Measurements from ENCODE around the gene FAM221A.
"Not testable (repeated sequence)": the region's sequence is repeated elsewhere in the genome, so short reads cannot be mapped to it uniquely, and the experiment has no call there.

Gene FAM221A, protein sequence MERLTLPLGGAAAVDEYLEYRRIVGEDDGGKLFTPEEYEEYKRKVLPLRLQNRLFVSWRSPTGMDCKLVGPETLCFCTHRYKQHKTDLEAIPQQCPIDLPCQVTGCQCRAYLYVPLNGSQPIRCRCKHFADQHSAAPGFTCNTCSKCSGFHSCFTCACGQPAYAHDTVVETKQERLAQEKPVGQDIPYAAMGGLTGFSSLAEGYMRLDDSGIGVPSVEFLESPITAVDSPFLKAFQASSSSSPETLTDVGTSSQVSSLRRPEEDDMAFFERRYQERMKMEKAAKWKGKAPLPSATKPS

DNA sequence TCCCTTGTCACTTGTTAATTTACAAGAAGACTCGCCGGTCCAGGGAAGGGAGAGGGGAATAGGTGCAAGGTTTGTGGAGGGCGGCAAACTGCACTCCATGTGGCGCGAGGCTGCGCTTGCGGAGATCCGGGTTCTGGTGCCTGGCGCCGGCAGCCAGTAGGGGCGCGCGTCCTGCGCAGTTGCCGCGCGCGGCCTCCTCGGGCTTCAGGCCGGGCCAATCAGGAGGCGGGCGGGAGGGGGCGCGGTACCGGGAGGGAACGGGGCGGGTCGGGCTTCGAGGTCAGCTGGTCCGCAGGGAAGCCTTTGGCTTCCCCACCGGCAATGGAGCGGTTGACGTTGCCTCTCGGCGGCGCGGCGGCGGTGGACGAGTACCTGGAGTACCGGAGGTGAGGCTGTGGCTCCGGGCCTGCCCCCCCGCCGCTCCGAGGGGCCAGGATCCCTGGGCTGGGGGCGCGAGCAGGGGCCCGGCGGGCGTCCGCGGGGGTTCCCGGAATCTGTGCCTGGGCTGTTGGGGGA is at the start of gene FAM221A:
FAM221A (plus strand) TSS at position 302 of the 516 bp plus-strand sequence; CDS start at position 322, 20 bp downstream.
- peak; percentile 69 for DNase-seq (ENCODE audit: low spot score)

DNA sequence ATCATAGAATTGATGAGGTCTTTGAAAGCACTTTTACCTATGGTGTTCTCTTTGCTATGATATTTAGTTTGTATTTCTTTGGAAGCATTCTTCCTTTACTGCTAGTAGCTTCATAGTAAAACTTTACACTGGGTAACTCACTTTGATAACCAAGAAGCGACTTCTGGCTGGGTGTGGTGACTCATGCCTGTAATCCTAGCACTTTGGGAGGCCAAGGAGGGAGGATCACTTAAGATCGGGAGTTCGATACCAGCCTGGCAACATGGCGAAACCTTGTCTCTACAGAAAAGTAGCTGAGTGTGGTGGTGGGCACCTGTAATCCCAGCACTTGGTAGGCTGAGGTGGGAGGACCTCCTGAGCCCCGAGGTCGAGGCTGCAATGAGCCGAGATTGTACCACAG is 46.6 kb upstream of the FAM221A start:
- no peak for DNase-seq (ENCODE audit: low spot score)

DNA sequence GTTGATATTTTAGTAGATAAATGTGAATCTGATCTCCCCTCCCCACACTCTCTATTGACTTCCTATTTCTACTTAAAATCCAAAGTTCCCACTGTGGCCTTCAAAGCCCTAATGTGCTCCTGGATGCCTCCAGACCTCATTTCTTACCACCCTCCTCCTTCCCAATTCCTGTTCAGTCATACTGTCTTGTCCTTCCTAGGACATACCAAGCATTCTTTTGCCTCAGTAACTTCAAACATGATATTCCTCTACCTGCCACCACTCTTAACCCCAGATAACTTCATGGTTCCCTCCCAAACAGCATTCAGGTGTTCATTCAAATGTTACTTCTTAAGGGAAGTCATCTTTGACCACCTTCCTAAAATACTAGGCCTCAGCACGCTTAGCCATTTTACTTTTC is 34.2 kb upstream of the FAM221A start:
- no peak for DNase-seq (ENCODE audit: low spot score)

DNA sequence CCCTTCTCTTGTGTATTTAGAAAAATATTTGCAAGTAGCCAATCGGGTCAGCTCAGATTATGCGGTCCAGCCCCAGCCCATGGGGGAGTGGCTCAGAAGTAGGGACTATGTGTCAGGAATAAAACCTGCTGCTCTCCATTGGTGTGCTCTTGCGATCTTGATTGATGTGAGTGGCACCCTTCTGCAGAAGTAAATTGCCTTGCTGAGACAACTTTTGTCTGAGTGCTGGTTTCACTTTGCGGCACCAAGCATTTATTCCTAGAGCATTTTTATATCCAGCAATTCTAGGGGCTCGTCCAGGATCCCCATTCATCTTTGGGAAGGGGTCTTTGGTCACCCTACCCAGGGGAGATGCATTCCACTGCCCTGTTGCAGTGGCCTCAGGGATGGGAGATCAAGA is 26.1 kb upstream of the FAM221A start:
- DNase-seq (ENCODE audit: low spot score), result no peak

DNA sequence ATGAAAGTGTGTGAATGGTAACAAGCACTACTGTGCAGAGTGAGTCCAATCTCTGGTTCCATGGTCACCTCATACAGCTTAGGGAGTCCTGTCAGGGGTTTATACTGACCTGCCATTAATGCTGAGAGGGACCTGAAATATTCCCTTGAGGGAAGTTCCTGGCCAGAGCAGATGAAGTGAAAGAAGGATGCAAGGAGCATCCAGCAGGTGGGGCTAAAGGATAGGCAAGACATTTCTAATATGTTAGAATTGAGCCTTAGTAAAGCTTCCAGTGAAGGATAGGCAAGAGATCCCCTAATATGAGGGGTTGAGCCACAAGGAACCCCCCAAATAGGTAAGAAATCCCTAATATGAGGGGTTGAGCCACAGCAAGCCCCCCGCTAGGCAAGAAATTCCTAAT is 25.5 kb upstream of the FAM221A start:
- no peak for DNase-seq (ENCODE audit: low spot score)

DNA sequence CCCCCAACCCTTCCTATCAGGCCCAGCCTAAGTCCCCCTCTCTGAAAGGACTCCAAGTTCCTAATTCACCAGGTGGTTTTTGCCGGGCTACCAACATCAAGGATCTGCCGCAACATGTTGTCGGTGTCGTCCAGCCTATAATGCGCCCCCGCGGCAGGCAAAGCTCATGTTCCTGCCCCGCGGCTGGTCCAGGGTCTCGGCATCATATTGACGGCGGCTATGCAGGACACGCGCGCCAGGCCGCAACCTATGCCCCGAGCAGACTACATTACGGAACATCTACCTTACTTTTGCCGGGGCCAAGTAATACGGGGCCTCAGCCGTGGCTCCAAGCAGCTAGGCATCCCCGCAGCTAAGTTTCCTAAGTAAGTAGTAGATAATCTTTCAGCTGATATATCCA is 24.6 kb upstream of the FAM221A start:
- DNase-seq (ENCODE audit: low spot score), result no peak

DNA sequence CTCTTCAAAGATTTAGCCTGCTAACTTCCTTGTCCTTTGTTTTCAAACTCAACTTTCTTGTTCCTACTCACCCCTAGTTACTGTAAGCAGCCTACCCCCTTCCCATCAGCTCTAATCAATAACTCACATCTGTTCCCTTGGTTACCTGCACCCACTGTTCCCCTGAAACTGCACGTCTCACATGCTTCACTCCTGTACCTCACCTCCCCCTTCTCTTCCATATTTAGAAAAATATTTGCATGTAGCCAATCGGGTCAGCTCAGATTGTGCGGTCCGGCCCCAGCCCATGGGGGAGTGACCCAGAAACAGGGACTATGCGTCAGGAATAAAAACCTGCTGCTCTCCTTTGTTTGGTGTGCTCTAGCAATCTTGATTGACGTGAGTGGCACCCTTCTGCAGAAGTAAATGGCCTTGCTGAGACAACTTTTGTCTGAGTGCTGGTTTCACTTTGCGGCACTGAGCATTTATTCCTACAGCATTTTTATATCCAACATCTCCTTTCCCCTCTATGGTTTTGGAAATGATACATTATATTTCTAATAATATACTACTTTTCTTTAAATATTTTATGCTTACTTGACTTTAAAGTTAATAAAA is 21.1 kb upstream of the FAM221A start:
- no peak for DNase-seq (ENCODE audit: low spot score)

DNA sequence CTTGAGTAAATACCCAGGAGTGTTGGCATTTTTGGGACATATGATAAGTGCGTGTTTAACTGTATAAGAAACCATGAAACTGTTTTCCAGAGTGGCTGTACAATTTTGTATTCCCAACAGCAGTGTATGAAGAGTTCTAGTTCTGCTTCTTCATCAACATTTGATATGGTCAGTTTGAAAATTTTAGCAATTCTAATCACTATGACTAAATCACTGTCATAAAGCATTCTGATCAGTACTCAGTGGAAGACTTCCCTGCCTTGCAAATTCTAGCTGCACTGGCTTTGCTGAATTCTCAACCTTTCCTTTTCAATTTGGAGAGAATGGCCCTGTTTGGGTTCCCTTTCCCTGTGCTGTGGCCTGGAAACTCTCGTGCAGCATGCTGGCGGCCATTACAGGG is 18.6 kb upstream of the FAM221A start:
- DNase-seq (ENCODE audit: low spot score), result no peak

DNA sequence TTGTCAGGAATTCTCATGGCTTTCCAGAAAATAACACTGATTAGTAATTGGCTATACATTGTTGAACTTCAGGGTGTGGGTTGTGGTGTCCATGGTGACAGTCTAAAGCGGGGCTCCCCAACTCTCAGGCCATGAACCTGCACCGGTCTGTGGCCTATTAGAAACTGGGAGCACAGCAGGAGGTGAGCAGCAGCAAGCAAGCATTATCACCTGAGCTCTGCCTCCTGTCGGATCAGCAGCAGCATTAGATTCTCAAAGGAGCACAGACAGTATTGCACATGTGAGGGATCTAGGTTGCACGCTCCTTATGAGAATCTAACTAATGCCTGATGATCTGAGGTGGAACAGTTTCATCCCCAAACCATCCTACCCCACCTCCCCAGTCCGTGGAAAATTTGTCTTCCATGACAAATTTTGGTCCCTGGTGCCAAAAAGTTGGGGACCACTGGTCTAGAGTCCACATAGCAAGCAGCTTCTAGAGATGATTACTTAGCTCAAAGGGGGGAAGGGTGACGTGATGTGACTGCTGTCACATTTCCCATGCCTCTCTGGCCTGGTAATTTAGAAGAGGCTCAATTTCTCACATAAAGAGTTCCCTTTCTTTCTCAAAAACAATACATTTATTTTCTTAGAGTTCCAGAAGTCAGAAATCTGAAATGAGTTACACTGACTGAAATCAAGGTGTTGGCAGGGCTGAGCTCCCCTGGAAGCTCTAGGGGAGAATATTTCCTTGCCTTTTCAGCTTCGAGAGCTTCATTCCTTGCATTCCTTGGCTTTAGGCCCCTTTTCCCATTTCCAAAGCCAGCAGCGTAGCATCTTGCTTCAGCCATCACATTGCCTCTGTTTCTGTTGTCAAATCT is 17.6 kb upstream of the FAM221A start:
- DNase-seq (ENCODE audit: low spot score), result peak; percentile 13

DNA sequence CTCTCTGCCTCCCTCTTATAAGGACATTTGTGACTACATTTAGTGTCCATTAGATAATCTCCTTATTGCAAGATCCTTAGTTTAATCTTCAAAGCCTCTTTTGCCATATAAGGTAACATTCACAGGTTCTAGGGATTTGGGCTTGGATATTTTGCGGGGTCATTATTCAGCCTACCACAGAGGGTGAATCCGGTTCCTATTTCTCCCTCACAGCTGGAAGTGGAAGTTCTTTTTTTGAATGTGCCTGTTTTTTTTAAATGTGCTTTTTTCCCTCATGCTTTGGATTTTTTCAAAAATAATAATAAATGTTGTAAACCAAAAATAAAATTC is 17.1 kb upstream of the FAM221A start:
- DNase-seq (ENCODE audit: low spot score), result no peak

DNA sequence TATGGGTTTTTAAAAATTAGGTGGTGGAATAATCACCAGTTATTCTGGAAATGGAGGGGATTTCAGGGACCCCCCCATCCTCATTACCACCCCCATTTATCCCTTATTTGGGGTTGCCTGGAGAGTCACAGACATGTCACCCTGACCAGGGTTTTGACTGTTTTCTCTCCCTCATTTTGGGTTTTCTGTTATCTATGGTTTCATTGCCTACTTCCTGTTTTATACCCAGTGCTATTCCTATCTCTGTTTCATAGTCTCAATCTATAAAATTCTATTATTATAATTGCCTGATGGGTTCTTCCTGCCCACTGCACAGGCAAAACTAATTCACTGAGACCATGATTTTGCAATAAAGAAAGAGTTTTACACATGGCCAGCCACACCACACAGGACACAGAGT is 15.9 kb upstream of the FAM221A start:
- DNase-seq (ENCODE audit: low spot score), result no peak

DNA sequence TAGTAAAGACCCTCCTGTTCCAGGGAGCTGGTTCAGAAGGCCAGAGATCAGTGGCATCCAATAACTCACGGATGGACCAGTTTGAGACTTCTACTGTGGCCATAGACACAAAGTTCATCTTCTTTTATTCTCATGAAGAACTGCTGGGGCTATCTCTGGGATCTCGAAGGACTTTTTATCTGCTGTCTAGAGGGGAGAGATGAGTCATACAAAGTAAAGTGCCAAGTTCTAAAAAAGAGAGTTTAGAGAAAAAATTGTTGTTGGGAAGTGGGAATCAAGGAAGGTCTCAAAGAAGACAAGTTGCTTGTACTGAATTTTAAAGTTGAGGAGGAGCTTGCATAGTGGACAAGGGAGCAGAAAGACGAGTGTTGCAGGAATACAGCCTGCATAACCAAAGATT is 8.0 kb upstream of the FAM221A start:
- no peak for DNase-seq (ENCODE audit: low spot score)

DNA sequence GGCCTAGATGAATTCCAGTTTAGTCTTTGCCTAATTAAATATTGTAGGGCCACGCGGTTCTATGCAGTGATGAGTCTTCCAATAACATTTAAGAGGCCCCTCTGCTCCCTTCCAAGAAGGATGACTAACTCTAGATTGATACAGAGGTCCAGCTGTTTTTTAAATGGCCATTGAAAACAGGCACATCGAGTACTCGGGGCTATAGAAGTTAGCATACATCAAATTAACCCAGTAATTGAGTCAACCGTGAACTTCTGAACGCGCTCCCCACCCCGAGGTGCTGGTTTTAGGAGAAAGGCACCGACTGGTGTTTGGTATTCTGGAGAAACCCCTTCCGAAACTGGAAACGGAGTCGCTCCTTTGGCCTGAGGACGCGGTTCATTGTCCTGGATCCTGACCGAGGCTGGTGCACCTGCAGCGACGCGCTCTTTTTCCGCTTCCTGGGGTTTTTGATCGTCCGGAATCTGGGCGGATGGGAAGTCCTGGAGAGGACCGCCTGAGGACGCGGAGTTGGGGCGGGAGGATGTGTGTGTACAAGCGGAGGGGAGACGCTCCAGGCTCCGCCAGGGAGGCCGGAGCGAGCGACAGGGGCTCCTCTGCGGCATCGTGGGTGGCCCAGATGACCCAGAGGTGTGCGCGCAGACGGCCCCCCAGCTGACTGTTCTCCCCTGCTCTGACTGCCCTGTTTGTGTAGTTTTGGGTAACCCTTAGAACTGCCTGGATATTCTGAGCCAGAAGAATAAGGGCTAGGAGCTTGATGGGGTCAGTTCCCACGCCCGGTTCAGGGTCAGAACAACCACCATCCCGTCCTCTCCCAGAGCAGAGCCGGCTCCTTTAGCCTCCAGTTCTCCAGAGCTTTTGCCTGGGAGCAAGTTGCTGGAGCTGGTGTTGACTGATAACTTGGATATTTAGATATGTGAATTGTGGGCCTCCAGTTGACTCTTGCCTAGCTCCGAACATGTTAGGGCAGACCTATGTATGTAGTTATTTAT is 711 bp downstream of the FAM221A start:
- DNase-seq (ENCODE audit: low spot score), result peak; percentile 26

DNA sequence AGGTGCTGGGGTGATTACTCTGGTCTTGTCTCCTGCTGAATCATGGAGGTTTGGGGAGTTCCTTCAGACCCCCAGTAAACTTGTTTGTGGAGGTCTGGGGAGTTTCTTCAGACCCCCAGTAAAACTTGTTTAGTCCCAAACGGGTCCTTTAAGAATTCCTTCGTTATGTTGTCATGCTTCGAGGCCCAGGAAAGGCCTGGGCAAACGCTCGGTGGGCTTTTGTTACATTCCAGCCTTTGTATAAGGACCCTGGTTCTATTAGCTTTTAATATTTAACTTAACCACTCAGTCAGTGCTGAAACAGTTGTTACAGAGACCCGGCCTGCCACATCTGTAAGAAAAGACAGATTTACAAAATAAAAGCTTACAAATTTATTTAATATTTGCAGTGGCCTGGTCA is 4.0 kb downstream of the FAM221A start:
- not testable (repeated sequence) for DNase-seq (ENCODE audit: low spot score)

DNA sequence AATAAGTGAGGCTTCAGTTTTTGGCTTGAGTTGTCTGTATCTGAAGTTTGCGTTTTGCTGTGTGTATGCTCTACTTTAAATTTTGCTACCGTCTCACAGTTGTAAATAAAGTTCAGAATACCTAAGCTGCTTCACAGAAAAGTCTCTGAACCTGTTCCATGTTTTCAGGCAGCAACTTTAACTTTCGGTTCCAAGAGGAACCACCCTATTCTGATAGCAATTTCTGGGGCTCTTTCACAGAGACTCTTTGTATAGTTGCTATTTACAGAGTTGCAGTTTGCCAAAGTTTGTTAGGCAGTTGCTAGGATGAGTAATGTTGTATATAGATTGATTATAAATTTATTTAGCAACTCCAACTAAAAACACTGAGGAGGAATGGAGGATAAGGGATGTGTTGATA is 5.7 kb downstream of the FAM221A start:
- DNase-seq (ENCODE audit: low spot score), result no peak

DNA sequence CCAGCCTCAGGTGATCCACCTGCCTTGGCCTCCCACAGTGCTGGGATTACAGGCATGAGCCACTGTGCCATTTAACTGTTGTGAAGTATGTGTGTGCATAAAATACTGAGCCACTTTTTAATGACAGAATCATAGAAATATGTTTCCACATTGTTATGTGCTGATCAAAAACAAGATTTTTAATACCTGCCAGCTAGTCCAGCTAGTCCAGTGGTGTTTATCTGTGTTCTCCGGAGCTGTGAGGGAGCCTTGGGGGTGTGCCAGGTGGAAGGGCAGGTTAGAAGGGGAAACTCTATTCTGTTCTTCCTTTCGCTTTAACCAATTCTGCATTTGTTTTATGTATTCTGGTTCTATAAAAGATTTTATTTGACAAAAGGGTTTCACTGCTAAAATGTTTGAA is 7.0 kb downstream of the FAM221A start:
- DNase-seq (ENCODE audit: low spot score), result no peak

DNA sequence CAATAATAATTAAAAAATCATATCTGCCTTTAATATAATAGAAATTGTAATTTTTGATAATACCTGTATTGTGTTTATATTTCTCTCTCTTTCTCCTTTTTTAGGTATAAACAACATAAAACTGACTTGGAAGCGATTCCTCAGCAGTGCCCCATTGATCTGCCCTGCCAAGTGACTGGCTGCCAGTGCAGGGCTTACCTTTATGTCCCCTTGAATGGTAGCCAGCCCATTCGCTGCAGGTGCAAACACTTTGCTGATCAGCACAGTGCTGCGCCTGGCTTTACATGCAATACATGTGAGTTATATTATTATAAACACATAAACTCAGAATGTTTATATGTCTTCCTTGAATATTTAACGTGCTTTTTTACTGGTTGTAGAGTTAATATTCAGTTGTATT is 9.2 kb downstream of the FAM221A start:
- DNase-seq (ENCODE audit: low spot score), result no peak

DNA sequence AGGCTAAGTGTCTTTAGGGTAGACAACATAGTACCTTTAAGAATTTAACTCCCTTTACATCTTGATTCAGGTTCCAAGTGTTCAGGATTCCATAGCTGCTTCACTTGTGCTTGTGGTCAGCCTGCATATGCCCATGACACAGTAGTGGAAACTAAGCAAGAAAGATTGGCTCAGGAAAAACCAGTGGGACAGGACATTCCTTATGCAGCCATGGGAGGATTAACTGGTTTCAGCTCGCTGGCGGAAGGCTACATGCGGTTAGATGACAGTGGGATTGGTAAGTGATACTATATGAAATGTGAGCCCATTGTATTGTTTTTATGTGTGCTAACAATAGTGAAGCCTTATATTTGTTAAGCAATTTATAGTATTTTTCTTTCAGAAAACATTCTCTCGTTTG is 11.3 kb downstream of the FAM221A start:
- DNase-seq (ENCODE audit: low spot score), result no peak

DNA sequence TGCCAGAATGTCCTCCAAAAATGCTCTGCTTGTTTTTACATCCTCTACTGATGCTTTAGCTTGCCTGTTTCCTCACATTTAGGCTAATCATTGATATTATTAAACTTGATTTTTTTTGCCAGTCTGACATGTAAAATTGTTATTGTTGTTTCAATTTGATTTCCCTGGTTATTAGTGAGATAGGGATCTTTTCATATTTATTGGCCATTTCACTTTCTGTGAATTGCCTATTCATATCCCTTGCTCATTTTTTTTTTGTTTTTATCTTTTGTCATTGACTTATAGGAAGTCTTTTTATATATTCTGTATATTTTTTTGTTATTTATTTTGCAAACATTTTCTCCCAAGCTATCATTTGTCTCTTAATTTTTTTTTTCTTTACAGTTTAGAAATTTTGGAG is 13.2 kb downstream of the FAM221A start:
- DNase-seq (ENCODE audit: low spot score), result no peak

DNA sequence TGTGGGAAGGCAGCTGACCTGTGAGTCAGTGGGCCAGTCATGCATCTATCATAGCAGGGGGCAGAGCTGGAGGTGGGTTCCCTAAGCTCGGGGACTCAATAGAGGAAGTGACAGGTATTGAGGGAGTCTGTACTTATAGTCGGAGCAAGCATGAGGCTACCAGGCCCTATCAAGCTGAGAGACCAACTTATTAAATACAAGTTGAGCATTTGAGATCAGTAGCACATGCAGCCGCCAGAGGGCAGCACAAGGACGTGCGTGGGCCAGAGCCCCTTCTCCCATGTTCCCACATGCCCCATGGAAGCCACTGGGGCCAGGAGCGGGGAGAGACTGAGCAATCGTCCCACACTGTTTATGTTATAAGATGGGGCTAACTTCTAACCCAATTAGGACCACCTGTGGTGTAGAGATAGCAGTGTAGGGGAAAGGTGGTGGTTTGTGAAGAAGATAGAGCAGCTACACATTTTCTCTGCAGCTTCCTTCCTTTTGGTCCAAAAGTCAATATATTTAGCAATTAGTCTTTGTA is 17.0 kb downstream of the FAM221A start:
- DNase-seq (ENCODE audit: low spot score), result peak; percentile 64

DNA sequence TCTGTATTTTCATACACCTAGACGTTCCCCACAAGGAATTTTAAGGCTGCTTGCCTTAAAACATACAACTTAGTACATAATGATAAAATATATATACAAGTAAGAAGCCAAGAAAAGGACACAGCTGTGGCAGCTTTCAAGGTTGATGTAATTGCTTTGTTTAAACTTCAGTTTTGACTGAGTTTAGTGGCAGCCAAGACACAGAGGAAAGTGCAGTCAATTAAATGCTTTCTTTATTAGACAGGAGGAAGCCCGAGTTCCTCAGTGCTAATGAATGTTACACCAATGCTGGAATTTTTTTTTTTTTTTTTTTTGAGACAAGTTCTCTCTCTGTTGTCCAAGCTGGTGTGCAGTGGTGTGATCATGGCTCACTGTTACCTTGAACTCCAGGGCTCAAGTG is 18.8 kb downstream of the FAM221A start:
- DNase-seq (ENCODE audit: low spot score), result no peak

DNA sequence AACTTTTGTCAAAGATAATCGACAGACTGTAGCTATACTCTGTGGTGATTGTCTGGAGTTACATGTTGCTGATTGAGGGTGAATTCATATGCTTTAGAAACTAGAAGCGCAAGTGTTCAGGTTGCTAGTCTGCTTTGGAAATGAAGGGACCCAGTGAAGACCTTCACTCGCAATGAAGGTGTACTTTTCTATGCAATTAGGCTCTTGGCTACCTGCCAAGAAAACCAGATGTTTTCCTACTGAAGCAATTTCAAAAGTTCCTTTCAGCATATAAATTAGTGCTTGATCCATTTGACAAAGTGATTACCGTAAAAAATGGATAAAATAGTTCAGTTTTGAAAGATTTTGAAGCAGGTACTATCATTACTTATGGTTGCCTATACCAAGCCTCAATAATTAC is 20.0 kb downstream of the FAM221A start:
- DNase-seq (ENCODE audit: low spot score), result no peak
